ENCODE measurements around the gene KLC4. TPM values are rescaled to one million over a fixed set of nuclear protein-coding genes. Genes with fewer than 3 reads are reported as not detected.
A peak's percentile ranks its signal among the peaks of the same experiment; 100 is the strongest.

Gene KLC4
- polyA plus RNA-seq, 1 experiment, result 9.1 TPM

GRCh38 chr6:43019152-43019551 lies 40.3 kb upstream of the KLC4 start:
- Histone ChIP-seq H3K27me3 (ENCODE audit: control insufficient read depth, insufficient read depth, low read length) (no peaks in the 10 kb centered on the region), H3K4me3 (ENCODE audit: low read depth, low read length) (no peak overlapping the region), H3K9me3 (ENCODE audit: control insufficient read depth, insufficient read depth, low read length) (no peaks in the 10 kb centered on the region; the same call in 1 of the 2 replicates), H3K27ac (ENCODE audit: low read depth, low read length) (no peak overlapping the region)
- DNase-seq (ENCODE audit: low read depth, low spot score), result no peak
- no peak for TF ChIP-seq CTCF (IDR thresholded peaks at IDR 0.05; ENCODE audit: low read depth, low read length)
- POLR2A ChIA-PET, result no interaction called here
- CTCF ChIA-PET, result no interaction called here

- Histone ChIP-seq H3K9me3 (ENCODE audit: control insufficient read depth, insufficient read depth, low read length) (no peaks in the 10 kb centered on the region; the same call in 1 of the 2 replicates), H3K4me3 (ENCODE audit: low read depth, low read length) (no peak overlapping the region), H3K27me3 (ENCODE audit: control insufficient read depth, insufficient read depth, low read length) (no peaks in the 10 kb centered on the region), H3K27ac (ENCODE audit: low read depth, low read length) (peak overlapping the region; percentile 52)
- ChIA-PET POLR2A (interaction anchor here (0.6 to 2.9 kb wide), 5 partner anchors 13 to 75 kb away, joined by 3 to 12 read pairs (median 4); partner anchors contain the start of genes CUL7, PEX6 and PPP2R5D), CTCF (interaction anchor here (1.1 kb wide), 2 partner anchors 119 to 124 kb away, joined by 6 to 8 read pairs; no protein-coding TSS in a partner anchor)
- no peak for DNase-seq (ENCODE audit: low read depth, low spot score)
- no peak for TF ChIP-seq CTCF (IDR thresholded peaks at IDR 0.05; ENCODE audit: low read depth, low read length)
Observed at GRCh38 chr6:43020052-43020705, 39.3 kb upstream of the KLC4 start.

- no peak for TF ChIP-seq CTCF (IDR thresholded peaks at IDR 0.05; ENCODE audit: low read depth, low read length)
- CTCF ChIA-PET, result interaction anchor here (0.6 to 1.1 kb wide), 4 partner anchors 100 to 208 kb away, joined by 3 to 8 read pairs (median 4); partner anchors contain the start of gene DNPH1
- H3K27ac ChIP-seq (ENCODE audit: low read depth, low read length), result peak overlapping the region; percentile 85
- no peak for DNase-seq (ENCODE audit: low read depth, low spot score)
- POLR2A ChIA-PET, result interaction anchor here (0.6 to 2.9 kb wide), 8 partner anchors 12 to 162 kb away, joined by 3 to 12 read pairs (median 4); partner anchors contain the start of genes CUL7, CUL9, KLC4 and MRPL2
- no peak overlapping the region; the same call in 1 of the 2 replicates for H3K4me3 ChIP-seq (ENCODE audit: low read depth, low read length)
- no peaks in the 10 kb centered on the region; the same call in 1 of the 2 replicates for H3K9me3 ChIP-seq (ENCODE audit: control insufficient read depth, insufficient read depth, low read length)
- H3K27me3 ChIP-seq (ENCODE audit: control insufficient read depth, insufficient read depth, low read length), result no peaks in the 10 kb centered on the region
Observed at GRCh38 chr6:43020847-43021246, 38.6 kb upstream of the KLC4 start.

GRCh38 chr6:43021270-43022047 lies 38.0 kb upstream of the KLC4 start, which contains the start of gene RRP36:
TSS of gene RRP36 (plus strand) at chr6:43021623. CDS start at chr6:43021655, 32 bp downstream.
- Histone ChIP-seq H3K27me3 (ENCODE audit: control insufficient read depth, insufficient read depth, low read length) (no peaks in the 10 kb centered on the region), H3K27ac (ENCODE audit: low read depth, low read length) (peak within 1 kb of the TSS; percentile 85), H3K9me3 (ENCODE audit: control insufficient read depth, insufficient read depth, low read length) (no peaks in the 10 kb centered on the region; the same call in 1 of the 2 replicates), H3K4me3 (ENCODE audit: low read depth, low read length) (peak within 1 kb of the TSS; percentile 93)
- DNase-seq (ENCODE audit: low read depth, low spot score), result no peak
- POLR2A ChIA-PET, result interaction anchor here (0.6 to 2.9 kb wide), 9 partner anchors 11 to 460 kb away, joined by 3 to 12 read pairs (median 4); partner anchors contain the start of genes CNPY3, CUL7, CUL9 and KLC4
- CTCF ChIA-PET, result interaction anchor here (0.6 to 1.1 kb wide), 4 partner anchors 100 to 208 kb away, joined by 3 to 8 read pairs (median 4); partner anchors contain the start of gene DNPH1
- no peak for TF ChIP-seq CTCF (IDR thresholded peaks at IDR 0.05; ENCODE audit: low read depth, low read length)
